Stimulated activated CD4-positive, alpha-beta T cell treated with anti-CD3 and anti-CD28 coated beads, Interleukin-12 subunit alpha, Interleukin-12 subunit beta, amount 100 ng/mL, for 48 hours (primary cell): ENCODE measurements around the gene FERMT2.
"Not testable (repeated sequence)": the region's sequence is repeated elsewhere in the genome, so short reads cannot be mapped to it uniquely, and the experiment has no call there.

Experiments used
- DNase-seq, 3 donors: peaks; one replicate each; pipeline ENCODE4 v3.0.0-alpha.2; 2020; ENCODE audit warnings: low read depth in 2 of 3, low spot score in 1 of 3

FERMT2 gene

GRCh38 chr14:52948039-52948438 lies 2.8 kb downstream of the FERMT2 start:
- DNase-seq: no peak

DNA sequence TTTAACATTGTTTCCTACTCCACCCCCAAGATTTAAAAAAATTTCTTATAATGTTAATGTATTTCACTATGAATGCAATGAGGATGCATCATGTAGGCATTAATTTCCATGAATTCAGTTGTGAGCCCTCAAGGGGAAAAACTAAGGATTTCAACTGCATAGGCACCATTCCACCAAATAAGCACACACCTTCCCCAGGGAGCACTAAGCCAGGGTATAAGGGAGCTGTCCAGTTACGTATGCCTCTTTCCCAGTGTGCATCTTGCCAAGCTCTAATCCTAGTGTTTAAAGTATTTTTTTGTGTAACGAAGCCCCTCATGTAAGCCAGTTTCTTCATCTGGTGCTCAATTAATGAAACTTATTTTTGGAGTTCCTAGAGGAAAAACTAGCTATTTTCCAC lies 6.6 kb downstream of the FERMT2 start:
- DNase-seq: no peak

DNA sequence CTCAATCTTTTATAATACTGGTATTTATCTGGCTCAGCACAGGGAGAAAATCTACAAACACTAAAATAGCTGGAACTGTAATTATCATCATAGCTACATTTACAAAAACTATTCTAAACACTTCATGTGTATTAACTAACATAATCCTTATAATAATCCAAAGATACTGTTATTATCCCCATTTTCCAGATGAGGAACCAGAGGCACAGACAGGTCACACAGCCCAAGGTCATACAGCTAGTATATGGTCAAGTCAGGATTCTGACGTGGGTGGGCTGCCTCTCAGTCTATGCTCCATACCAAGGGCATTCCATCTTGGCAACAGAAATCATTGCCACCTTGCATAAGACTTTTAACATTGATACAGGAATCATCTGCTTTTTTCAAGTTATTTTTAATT lies 11.4 kb downstream of the FERMT2 start:
- no peak for DNase-seq

- no peak for DNase-seq
Observed at GRCh38 chr14:52937869-52938268, 13.0 kb downstream of the FERMT2 start.

DNA sequence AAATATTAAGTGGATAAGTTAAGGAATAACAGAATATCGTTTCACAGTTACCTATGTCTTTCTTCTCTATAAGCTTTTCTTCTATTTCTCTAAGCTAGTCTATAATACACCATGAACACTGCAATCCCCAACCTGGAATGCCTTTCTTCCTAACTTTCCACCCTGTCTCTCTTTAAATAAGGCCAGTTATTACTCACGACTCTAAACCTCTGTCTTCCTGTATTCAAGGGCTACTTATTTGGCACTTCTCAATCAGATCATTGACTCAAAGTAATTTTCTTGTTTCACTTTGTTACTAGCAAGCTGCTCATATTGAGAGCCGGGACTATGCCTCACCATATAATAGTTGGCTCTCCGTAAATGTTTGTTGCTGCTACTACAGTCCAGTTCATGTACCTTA lies 13.5 kb downstream of the FERMT2 start:
- no peak for DNase-seq

DNA sequence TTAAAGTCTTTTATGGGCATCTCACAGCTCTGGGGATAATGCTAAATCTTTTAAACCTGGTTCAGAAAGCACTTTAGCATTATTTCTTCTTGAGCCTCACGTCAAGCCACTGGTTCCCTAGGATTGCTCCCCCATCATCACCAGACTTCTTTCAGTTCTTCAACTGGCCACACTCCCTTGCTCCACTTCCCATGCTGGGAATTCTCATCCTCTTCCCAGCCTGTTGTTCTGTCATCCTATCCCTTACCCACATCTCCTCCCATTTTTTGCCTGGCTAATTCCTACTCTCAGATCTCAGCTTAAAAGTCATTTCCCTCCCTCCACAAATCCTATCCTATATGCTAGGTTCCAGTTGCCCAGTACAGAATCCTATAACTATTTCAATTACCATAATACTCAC lies 14.4 kb downstream of the FERMT2 start:
- DNase-seq: no peak

GRCh38 chr14:52935833-52936232 lies 15.0 kb downstream of the FERMT2 start:
- DNase-seq: no peak

GRCh38 chr14:52934762-52935161 lies 16.1 kb downstream of the FERMT2 start:
- DNase-seq: no peak

- DNase-seq: no peak
Observed at GRCh38 chr14:52929192-52929807, 21.6 kb downstream of the FERMT2 start.

DNA sequence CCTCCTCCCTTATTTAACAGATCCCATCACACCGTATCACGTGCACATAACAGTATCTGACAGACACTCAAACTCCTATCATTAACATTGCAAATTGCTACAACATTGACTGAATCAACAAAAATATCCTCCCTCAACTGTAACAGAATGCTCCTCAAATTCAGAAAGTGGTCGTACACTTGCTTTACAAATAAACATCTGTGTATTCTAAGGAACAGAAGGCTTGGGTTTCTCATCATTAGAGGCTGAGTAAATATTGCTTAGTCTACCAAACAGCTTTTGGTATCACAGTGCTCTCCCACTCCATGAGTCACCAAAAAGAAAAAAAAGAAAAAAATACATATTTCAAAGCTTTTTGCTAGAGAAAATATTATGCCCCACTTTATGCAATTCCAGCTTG lies 23.9 kb downstream of the FERMT2 start:
- no peak for DNase-seq

GRCh38 chr14:52923902-52924575 lies 26.8 kb downstream of the FERMT2 start:
- no peak for DNase-seq

- no peak for DNase-seq
Observed at GRCh38 chr14:52922656-52923055, 28.2 kb downstream of the FERMT2 start.

- DNase-seq: no peak
Observed at GRCh38 chr14:52922059-52922458, 28.8 kb downstream of the FERMT2 start.

- DNase-seq: not testable (repeated sequence)
Observed at GRCh38 chr14:52920411-52920810, 30.4 kb downstream of the FERMT2 start.

GRCh38 chr14:52919971-52920370 lies 30.9 kb downstream of the FERMT2 start:
- DNase-seq: no peak

DNA sequence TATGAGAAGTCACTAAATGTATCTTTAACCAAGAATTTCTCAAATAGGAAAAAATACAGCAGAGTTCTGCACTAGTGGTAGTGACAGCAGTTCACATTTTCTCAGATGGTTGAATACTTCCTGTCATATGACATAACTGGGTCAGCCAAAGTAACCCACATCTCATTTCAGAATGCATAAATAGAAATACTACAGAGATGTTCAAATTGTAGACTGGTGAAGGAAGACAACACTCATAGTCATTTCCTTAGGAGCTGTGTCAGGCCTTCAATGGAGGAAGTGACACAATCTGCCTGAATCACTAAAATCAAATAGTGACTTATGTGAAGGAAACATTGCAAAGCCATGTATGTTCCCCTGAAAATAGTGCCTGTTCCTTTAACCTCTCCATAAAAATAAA lies 32.4 kb downstream of the FERMT2 start:
- peak in 1 of 3 donors; percentile 4 for DNase-seq

GRCh38 chr14:52917735-52918134 lies 33.1 kb downstream of the FERMT2 start:
- no peak for DNase-seq

GRCh38 chr14:52914295-52914694 lies 36.6 kb downstream of the FERMT2 start:
- DNase-seq: no peak

GRCh38 chr14:52913271-52913670 lies 37.6 kb downstream of the FERMT2 start:
- no peak for DNase-seq

- no peak for DNase-seq
Observed at GRCh38 chr14:52911904-52912303, 38.9 kb downstream of the FERMT2 start.

- no peak for DNase-seq
Observed at GRCh38 chr14:52910572-52910971, 40.3 kb downstream of the FERMT2 start.

- no peak for DNase-seq
Observed at GRCh38 chr14:52907949-52908348, 42.9 kb downstream of the FERMT2 start.

GRCh38 chr14:52906141-52906601 lies 44.7 kb downstream of the FERMT2 start:
- DNase-seq: no peak
